DOHH2 (cell line): ENCODE data around the gene SHC4.

Experiments
- EZH2phosphoT487 ChIP-seq: fragments of 200-600 bp; sonication (generic); IDR thresholded peaks from 2 replicates; pipeline ENCODE4 v1.6.1; 2017; ENCODE audit warnings: borderline replicate concordance, mild to moderate bottlenecking, antibody characterized with exemption, low read length, moderate library complexity, mixed read lengths
- TF ChIP-seq, protein P1 (sequence below): fragments of 200-600 bp; sonication (generic); IDR thresholded peaks from one replicate; pipeline ENCODE4 v1.5.1; 2014; ENCODE audit warnings: antibody characterized with exemption, mild to moderate bottlenecking, low read depth, low read length; ENCODE audit not compliant: poor library complexity, severe bottlenecking

DNA sequence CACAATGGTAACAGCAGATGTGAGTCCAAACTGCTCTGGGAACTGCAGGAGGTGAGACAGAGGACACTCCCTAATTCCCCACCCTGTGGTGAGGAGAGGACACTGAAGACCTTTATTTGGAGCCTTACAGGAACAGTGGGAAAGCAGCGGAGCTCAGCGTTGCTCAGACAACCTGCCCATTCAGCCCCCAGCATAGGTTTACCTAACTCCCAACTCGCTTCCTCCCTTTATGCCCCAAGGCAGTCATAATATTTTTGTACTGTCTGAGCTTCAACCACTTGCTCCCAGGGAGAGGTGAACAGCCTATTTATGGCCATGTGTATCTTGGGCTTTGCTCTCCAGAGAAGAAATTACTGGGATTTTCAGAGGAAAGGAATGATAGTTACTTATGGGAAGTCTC lies 34.1 kb downstream of the SHC4 start:
- TF ChIP-seq EZH2phosphoT487: no peak
- TF ChIP-seq, protein P1, sequence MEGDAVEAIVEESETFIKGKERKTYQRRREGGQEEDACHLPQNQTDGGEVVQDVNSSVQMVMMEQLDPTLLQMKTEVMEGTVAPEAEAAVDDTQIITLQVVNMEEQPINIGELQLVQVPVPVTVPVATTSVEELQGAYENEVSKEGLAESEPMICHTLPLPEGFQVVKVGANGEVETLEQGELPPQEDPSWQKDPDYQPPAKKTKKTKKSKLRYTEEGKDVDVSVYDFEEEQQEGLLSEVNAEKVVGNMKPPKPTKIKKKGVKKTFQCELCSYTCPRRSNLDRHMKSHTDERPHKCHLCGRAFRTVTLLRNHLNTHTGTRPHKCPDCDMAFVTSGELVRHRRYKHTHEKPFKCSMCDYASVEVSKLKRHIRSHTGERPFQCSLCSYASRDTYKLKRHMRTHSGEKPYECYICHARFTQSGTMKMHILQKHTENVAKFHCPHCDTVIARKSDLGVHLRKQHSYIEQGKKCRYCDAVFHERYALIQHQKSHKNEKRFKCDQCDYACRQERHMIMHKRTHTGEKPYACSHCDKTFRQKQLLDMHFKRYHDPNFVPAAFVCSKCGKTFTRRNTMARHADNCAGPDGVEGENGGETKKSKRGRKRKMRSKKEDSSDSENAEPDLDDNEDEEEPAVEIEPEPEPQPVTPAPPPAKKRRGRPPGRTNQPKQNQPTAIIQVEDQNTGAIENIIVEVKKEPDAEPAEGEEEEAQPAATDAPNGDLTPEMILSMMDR: no peak
